Esophagus muscularis mucosa (tissue), 3 donors: ENCODE data around the gene PIGB.

Experiments
- EP300 ChIP-seq: sonication (generic); formaldehyde crosslinking; IDR thresholded peaks from one replicate; pipeline ENCODE4 v1.6.1; 2017; ENCODE audit warnings: antibody characterized with exemption
- TF ChIP-seq, protein P1 (sequence below), 3 experiments: fragments of 200-600 bp in 2 of 3; fragments of 450-650 bp in 1 of 3; sonication (generic) in 2 of 3; IDR thresholded peaks; one replicate each; pipeline ENCODE4 v1.5.1; 2017 to 2019; ENCODE audit warnings: antibody characterized with exemption in 3 of 3, mild to moderate bottlenecking in 2 of 3, moderate library complexity in 1 of 3

DNA sequence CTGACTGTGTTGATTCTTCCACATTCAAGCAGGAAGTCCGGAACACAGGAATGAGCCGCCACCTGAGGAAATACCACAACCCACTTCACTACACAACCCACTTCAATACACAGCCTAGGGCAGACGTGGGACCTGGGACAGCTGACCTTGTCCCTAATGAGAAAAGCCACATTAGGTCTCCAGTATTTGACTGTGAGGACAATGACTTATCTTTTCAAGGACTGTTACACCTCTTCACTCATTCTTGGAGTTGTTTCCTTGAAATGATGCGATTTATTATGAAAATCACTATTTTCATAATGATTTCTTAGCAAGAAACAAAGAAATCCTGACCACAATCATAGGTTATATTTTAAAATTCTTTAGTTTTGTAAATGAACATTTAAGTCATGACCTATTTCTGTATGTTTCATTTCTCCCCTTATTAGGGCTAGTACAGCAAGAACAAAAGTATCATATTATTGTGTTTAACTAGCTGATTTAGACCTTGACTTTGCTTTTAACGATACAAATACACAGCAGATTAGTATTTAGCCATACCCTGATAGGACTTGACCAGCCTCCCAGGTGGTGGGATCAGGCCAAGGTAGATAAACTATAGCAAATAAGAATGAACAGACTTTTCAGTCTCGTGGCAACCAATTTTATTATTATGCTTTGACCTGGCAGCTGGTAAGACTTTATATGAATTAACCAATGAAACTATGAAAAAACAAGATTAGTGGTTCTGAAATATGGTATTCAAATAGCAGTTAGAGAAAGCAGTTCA is 35.5 kb upstream of the PIGB start:
- TF ChIP-seq, protein P1, sequence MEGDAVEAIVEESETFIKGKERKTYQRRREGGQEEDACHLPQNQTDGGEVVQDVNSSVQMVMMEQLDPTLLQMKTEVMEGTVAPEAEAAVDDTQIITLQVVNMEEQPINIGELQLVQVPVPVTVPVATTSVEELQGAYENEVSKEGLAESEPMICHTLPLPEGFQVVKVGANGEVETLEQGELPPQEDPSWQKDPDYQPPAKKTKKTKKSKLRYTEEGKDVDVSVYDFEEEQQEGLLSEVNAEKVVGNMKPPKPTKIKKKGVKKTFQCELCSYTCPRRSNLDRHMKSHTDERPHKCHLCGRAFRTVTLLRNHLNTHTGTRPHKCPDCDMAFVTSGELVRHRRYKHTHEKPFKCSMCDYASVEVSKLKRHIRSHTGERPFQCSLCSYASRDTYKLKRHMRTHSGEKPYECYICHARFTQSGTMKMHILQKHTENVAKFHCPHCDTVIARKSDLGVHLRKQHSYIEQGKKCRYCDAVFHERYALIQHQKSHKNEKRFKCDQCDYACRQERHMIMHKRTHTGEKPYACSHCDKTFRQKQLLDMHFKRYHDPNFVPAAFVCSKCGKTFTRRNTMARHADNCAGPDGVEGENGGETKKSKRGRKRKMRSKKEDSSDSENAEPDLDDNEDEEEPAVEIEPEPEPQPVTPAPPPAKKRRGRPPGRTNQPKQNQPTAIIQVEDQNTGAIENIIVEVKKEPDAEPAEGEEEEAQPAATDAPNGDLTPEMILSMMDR (IDR thresholded peaks at IDR 0.05): no peak
- TF ChIP-seq EP300: no peak
